HepG2 (cell line): ENCODE measurements around the gene TJP3. TPM values are rescaled to one million over a fixed set of nuclear protein-coding genes. Genes with fewer than 3 reads are reported as not detected.

Experiments
- FOXC1 ChIP-seq: sonication (generic); formaldehyde crosslinking; IDR thresholded peaks from 2 replicates; pipeline ENCODE4 v1.8.0; 2022; ENCODE audit warnings: mild to moderate bottlenecking, missing genetic modification reagents, borderline replicate concordance
- HDAC1 ChIP-seq: sonication (generic); formaldehyde crosslinking; IDR thresholded peaks from 2 replicates; pipeline ENCODE4 v1.5.1; 2020; ENCODE audit warnings: mild to moderate bottlenecking, missing genetic modification reagents
- HES4 ChIP-seq: sonication (generic); formaldehyde crosslinking; IDR thresholded peaks from 2 replicates; pipeline ENCODE4 v1.9.0; 2021; ENCODE audit warnings: mild to moderate bottlenecking, missing genetic modification reagents, borderline replicate concordance
- MXD3 ChIP-seq: IDR thresholded peaks from 2 replicates; pipeline ENCODE4 v1.6.1; 2016; ENCODE audit warnings: mild to moderate bottlenecking, missing biosample characterization, missing genetic modification reagents
- NFRKB ChIP-seq: fragments of 450-650 bp; IDR thresholded peaks from 2 replicates; pipeline ENCODE4 v1.6.1; 2017
- RBM39 ChIP-seq: fragments of 200-400 bp; formaldehyde crosslinking; IDR thresholded peaks from one replicate; pipeline ENCODE4 v1.6.1; 2018; ENCODE audit warnings: antibody characterized with exemption, mild to moderate bottlenecking, low read depth, low read length; ENCODE audit not compliant: poor library complexity, severe bottlenecking
- SKI ChIP-seq: fragments of 450-650 bp; IDR thresholded peaks from one replicate; pipeline ENCODE4 v1.6.1; 2018; ENCODE audit warnings: mild to moderate bottlenecking; ENCODE audit not compliant: partially characterized antibody
- SMAD1 ChIP-seq: sonication (generic); formaldehyde crosslinking; IDR thresholded peaks from 2 replicates; pipeline ENCODE4 v1.4.0; 2020; ENCODE audit warnings: missing genetic modification reagents, low read depth, mild to moderate bottlenecking, borderline replicate concordance
- UBTF ChIP-seq: sonication (generic); formaldehyde crosslinking; IDR thresholded peaks from 2 replicates; pipeline ENCODE4 v1.4.0; 2020; ENCODE audit warnings: mild to moderate bottlenecking, missing genetic modification reagents
- ZBTB8A ChIP-seq: sonication (generic); formaldehyde crosslinking; IDR thresholded peaks from 2 replicates; pipeline ENCODE4 v1.4.0; 2020; ENCODE audit warnings: mild to moderate bottlenecking, low read depth, missing genetic modification reagents, borderline replicate concordance
- ZKSCAN8 ChIP-seq: IDR thresholded peaks from 2 replicates; pipeline ENCODE4 v1.6.1; 2016; ENCODE audit warnings: borderline replicate concordance, missing genetic modification reagents, missing compliant biosample characterization
- ZNF44 ChIP-seq: sonication (generic); formaldehyde crosslinking; IDR thresholded peaks from 2 replicates; pipeline ENCODE4 v1.5.1; 2020; ENCODE audit warnings: mild to moderate bottlenecking, missing genetic modification reagents
- ZNF589 ChIP-seq: sonication (generic); formaldehyde crosslinking; conservative IDR thresholded peaks from 2 replicates; pipeline ENCODE4 v1.8.0; 2022; ENCODE audit warnings: mild to moderate bottlenecking, moderate library complexity, missing genetic modification reagents
- ZNF792 ChIP-seq: IDR thresholded peaks from 2 replicates; pipeline ENCODE4 v1.6.1; 2016
- ZSCAN25 ChIP-seq: sonication (generic); formaldehyde crosslinking; IDR thresholded peaks from 2 replicates; pipeline ENCODE4 v1.8.0; 2022; ENCODE audit warnings: mild to moderate bottlenecking, missing genetic modification reagents
- polyA plus RNA-seq, 8 experiments: library from polyadenylated mRNA; depleted of rRNA in 3 of 8; stranded (reverse) in 7 of 8; unstranded in 1 of 8; fragments of >200 nt; fragmentation: Illumina TruSeq in 4 of 8; extraction: Trizol in 4 of 8; gene quantifications; 2 replicates each; pipeline versions ENCODE4 v1.2.1 to v1.2.3, GENCODE V29; 2011 to 2016; ENCODE audit warnings: low read depth in 4 of 8, missing spikeins in 1 of 8, mixed read lengths in 1 of 8; ENCODE audit not compliant: insufficient read depth in 1 of 8
- total RNA-seq, 5 experiments: library from RNA; depleted of rRNA; stranded (reverse); fragments of >200 nt; fragmentation: Illumina TruSeq; extraction: Trizol; gene quantifications; 2 replicates each; pipeline ENCODE4 v1.2.3, GENCODE V29; 2016; ENCODE audit warnings: low read depth in 1 of 5
- TF ChIP-seq, protein P1 (sequence below): sonication (generic); formaldehyde crosslinking; IDR thresholded peaks from 2 replicates; pipeline ENCODE4 v1.5.0; 2020; ENCODE audit warnings: missing genetic modification reagents
- TF ChIP-seq, protein P2 (sequence below): sonication (generic); formaldehyde crosslinking; IDR thresholded peaks from 2 replicates; pipeline ENCODE4 v1.8.1; 2023; ENCODE audit warnings: mild to moderate bottlenecking, missing genetic modification reagents
- TF ChIP-seq, protein P3 (sequence below): sonication (generic); formaldehyde crosslinking; IDR thresholded peaks from 2 replicates; pipeline ENCODE4 v1.4.0; 2020; ENCODE audit warnings: missing genetic modification reagents
- TF ChIP-seq, protein P4 (sequence below): sonication (generic); formaldehyde crosslinking; IDR thresholded peaks from 2 replicates; pipeline ENCODE4 v1.4.0; 2020; ENCODE audit warnings: missing genetic modification reagents

Gene TJP3
- total and polyA plus RNA-seq, 2 of the 13 experiments (the other 11 are each of a cell fraction or from before 2014, with no cell fraction given), result 2.3 to 21.5 TPM

DNA sequence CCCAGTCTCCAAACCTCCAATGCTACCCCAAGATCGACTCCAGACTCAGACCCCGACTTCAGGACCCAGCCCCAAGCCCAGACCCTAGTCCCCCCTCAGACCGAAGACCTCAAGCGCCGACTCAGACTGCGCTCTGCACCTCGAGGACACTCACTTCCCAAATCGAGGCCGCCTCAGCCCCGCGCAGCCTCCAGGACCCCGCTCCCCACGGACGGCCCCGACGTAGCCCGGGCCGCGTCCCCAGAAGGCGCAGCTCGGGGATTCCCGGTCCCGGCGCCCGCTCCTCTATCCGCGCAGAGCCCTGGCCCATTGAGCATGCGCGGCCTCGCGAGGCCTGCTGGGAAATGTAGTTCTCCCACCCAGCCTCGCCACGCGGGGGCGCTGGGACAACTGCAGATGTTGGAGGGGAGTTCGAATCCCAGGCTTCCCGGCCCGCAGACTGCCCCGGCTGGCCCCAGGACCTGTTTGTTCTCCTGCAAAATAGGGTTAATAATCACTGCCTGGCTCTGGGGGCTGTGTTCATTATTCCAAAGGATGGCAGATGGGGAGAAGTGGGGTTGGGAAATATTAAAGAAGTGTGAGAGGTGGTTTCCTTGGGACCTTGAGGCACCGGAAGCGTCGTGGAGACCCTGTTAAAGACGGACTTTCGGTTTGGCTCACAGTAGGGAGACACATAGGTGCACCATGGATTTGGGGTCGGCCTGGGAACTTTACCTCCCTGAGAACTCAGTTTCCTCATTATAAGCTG lies 53.4 kb downstream of the TJP3 start, which contains the start of gene APBA3 (continued):
- TF ChIP-seq, protein P1, sequence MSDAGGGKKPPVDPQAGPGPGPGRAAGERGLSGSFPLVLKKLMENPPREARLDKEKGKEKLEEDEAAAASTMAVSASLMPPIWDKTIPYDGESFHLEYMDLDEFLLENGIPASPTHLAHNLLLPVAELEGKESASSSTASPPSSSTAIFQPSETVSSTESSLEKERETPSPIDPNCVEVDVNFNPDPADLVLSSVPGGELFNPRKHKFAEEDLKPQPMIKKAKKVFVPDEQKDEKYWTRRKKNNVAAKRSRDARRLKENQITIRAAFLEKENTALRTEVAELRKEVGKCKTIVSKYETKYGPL (CRISPR knock-in tag), result peak; percentile 29; the same call in 1 of the 2 replicates
- TF ChIP-seq, protein P2, sequence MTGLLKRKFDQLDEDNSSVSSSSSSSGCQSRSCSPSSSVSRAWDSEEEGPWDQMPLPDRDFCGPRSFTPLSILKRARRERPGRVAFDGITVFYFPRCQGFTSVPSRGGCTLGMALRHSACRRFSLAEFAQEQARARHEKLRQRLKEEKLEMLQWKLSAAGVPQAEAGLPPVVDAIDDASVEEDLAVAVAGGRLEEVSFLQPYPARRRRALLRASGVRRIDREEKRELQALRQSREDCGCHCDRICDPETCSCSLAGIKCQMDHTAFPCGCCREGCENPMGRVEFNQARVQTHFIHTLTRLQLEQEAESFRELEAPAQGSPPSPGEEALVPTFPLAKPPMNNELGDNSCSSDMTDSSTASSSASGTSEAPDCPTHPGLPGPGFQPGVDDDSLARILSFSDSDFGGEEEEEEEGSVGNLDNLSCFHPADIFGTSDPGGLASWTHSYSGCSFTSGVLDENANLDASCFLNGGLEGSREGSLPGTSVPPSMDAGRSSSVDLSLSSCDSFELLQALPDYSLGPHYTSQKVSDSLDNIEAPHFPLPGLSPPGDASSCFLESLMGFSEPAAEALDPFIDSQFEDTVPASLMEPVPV (CRISPR knock-in tag), result peak; percentile 45; the same call in 1 of the 2 replicates
- TF ChIP-seq RBM39 (no peak), ZNF589 (CRISPR knock-in tag) (0 out of 2 replicates have a peak, but pooled peaks have one; percentile 35), FOXC1 (CRISPR knock-in tag) (peak; percentile 63; the same call in 1 of the 2 replicates), HDAC1 (peak; percentile 89), ZBTB8A (CRISPR knock-in tag) (no peak), ZNF44 (CRISPR knock-in tag) (no peak), NFRKB (no peak), MXD3 (peak; percentile 57), SKI (peak; percentile 35), ZKSCAN8 (CRISPR knock-in tag) (peak; percentile 31; the same call in 1 of the 2 replicates), HES4 (CRISPR knock-in tag) (no peak), SMAD1 (CRISPR knock-in tag) (no peak), ZNF792 (0 out of 2 replicates have a peak, but pooled peaks have one; percentile 29), UBTF (CRISPR knock-in tag) (peak; percentile 49), ZSCAN25 (no peak)
- TF ChIP-seq, protein P3, sequence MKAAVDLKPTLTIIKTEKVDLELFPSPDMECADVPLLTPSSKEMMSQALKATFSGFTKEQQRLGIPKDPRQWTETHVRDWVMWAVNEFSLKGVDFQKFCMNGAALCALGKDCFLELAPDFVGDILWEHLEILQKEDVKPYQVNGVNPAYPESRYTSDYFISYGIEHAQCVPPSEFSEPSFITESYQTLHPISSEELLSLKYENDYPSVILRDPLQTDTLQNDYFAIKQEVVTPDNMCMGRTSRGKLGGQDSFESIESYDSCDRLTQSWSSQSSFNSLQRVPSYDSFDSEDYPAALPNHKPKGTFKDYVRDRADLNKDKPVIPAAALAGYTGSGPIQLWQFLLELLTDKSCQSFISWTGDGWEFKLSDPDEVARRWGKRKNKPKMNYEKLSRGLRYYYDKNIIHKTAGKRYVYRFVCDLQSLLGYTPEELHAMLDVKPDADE (CRISPR knock-in tag), result no peak; the same call in 1 of the 2 replicates
- TF ChIP-seq, protein P4, sequence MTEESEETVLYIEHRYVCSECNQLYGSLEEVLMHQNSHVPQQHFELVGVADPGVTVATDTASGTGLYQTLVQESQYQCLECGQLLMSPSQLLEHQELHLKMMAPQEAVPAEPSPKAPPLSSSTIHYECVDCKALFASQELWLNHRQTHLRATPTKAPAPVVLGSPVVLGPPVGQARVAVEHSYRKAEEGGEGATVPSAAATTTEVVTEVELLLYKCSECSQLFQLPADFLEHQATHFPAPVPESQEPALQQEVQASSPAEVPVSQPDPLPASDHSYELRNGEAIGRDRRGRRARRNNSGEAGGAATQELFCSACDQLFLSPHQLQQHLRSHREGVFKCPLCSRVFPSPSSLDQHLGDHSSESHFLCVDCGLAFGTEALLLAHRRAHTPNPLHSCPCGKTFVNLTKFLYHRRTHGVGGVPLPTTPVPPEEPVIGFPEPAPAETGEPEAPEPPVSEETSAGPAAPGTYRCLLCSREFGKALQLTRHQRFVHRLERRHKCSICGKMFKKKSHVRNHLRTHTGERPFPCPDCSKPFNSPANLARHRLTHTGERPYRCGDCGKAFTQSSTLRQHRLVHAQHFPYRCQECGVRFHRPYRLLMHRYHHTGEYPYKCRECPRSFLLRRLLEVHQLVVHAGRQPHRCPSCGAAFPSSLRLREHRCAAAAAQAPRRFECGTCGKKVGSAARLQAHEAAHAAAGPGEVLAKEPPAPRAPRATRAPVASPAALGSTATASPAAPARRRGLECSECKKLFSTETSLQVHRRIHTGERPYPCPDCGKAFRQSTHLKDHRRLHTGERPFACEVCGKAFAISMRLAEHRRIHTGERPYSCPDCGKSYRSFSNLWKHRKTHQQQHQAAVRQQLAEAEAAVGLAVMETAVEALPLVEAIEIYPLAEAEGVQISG (CRISPR knock-in tag), result peak; percentile 90
